Coronary artery (tissue), 2 donors: ENCODE results near the gene NRARP.

Source experiments
- DNase-seq: peaks from one replicate; pipeline ENCODE4 v3.0.0-alpha.2; 2017; ENCODE audit warnings: low spot score
- H3K27ac ChIP-seq, 2 donors: fragments of 200-600 bp; sonication (generic); one replicate each; pipeline ENCODE4 v1.5.1; 2016 to 2019
- H3K4me3 ChIP-seq: fragments of 200-600 bp; sonication (generic); 2 replicates; pipeline ENCODE4 v1.5.1; 2016; ENCODE audit warnings: mild to moderate bottlenecking, moderate library complexity
- CTCF ChIP-seq: fragments of 200-600 bp; sonication (generic); IDR thresholded peaks from one replicate; pipeline ENCODE4 v1.5.1; 2019; ENCODE audit warnings: antibody characterized with exemption

NRARP gene

GRCh38 chr9:137280474-137281344, 21.4 kb downstream of the NRARP start:
- Histone ChIP-seq H3K4me3 (peak overlapping the region; percentile 25), H3K27ac (no peak overlapping the region)
- no peak for TF ChIP-seq CTCF
- peak; percentile 70 for DNase-seq

- H3K27ac ChIP-seq, result no peak overlapping the region
- no peak overlapping the region for H3K4me3 ChIP-seq
Observed at GRCh38 chr9:137279741-137280473, 22.2 kb downstream of the NRARP start.

GRCh38 chr9:137278721-137279711, 23.1 kb downstream of the NRARP start:
- Histone ChIP-seq H3K4me3 (peak overlapping the region; percentile 67), H3K27ac (peak overlapping the region in 1 of 2 donors; percentile 85)
- DNase-seq, result peak; percentile 70
- TF ChIP-seq CTCF, result no peak

More at GRCh38 chr9:137279741-137280473, 22.2 kb downstream of the NRARP start:
- DNase-seq, result peak; percentile 70
- TF ChIP-seq CTCF, result no peak

- peak overlapping the region; percentile 70 to 85 for H3K27ac ChIP-seq
- peak; percentile 72 for DNase-seq
- no peak for TF ChIP-seq CTCF
- H3K4me3 ChIP-seq, result peak overlapping the region; percentile 67
Observed at GRCh38 chr9:137278061-137278701, 23.9 kb downstream of the NRARP start.

GRCh38 chr9:137277329-137278041, 24.6 kb downstream of the NRARP start, which contains the start of gene TOR4A:
TSS of gene TOR4A (plus strand) at chr9:137277726. CDS start at chr9:137278690, 964 bp downstream.
- peak within 1 kb of the TSS; percentile 70 to 85 for H3K27ac ChIP-seq
- DNase-seq, result peak; percentile 85
- H3K4me3 ChIP-seq, result peak within 1 kb of the TSS; percentile 67
- TF ChIP-seq CTCF, result no peak
